ENCODE measurements around the gene UGT1A3. TPM values are rescaled to one million over a fixed set of nuclear protein-coding genes. Genes with fewer than 3 reads are reported as not detected.
"Not testable (repeated sequence)": the region's sequence is repeated elsewhere in the genome, so short reads cannot be mapped to it uniquely, and the experiment has no call there.

Gene UGT1A3
- total RNA-seq, 1 donor from 2014 or later: not detected

- ChIA-PET POLR2A (no interaction called here), CTCF (no interaction called here)
- Mint-ChIP-seq H3K27me3 (peaks cover 37% of the 10 kb centered on the region), H3K27ac (no peak overlapping the region), H3K4me3 (no peak overlapping the region), H3K9me3 (no peaks in the 10 kb centered on the region), H3K36me3 (ENCODE audit: low read depth) (no peaks in the 10 kb centered on the region), H3K4me1 (no peaks in the 10 kb centered on the region)
- no peak for ATAC-seq (ENCODE audit: low read depth)
- intact Hi-C loops (cut with micrococcal nuclease): no loop called here
- TF ChIP-seq CTCF (IDR thresholded peaks at IDR 0.05): no peak
- no peak for DNase-seq
Measured at GRCh38 chr2:233743464-233744259, 14.8 kb downstream of the UGT1A3 start.

GRCh38 chr2:233745073-233745755, 16.4 kb downstream of the UGT1A3 start:
- no peak for ATAC-seq (ENCODE audit: low read depth)
- no peak overlapping the region for H3K27ac Mint-ChIP-seq
- no peak overlapping the region for H3K4me3 Mint-ChIP-seq
- H3K9me3 Mint-ChIP-seq: peaks cover under 1% of the 10 kb centered on the region
- ChIA-PET POLR2A (no interaction called here), CTCF (no interaction called here)
- no peak for TF ChIP-seq CTCF (IDR thresholded peaks at IDR 0.05)
- H3K4me1 Mint-ChIP-seq: no peaks in the 10 kb centered on the region
- H3K27me3 Mint-ChIP-seq: peaks cover 33% of the 10 kb centered on the region
- intact Hi-C loops (cut with micrococcal nuclease): no loop called here
- DNase-seq: no peak
- H3K36me3 Mint-ChIP-seq (ENCODE audit: low read depth): no peaks in the 10 kb centered on the region

GRCh38 chr2:233745838-233746237, 17.0 kb downstream of the UGT1A3 start:
- H3K27ac Mint-ChIP-seq; POLR2A ChIA-PET; ATAC-seq (ENCODE audit: low read depth); H3K9me3 Mint-ChIP-seq; H3K4me1 Mint-ChIP-seq; CTCF ChIA-PET; DNase-seq; intact Hi-C loops (cut with micrococcal nuclease); H3K36me3 Mint-ChIP-seq (ENCODE audit: low read depth); H3K4me3 Mint-ChIP-seq: not testable (repeated sequence)
- peaks cover 30% of the 10 kb centered on the region for H3K27me3 Mint-ChIP-seq

GRCh38 chr2:233746475-233747282, 17.8 kb downstream of the UGT1A3 start:
- no peak for TF ChIP-seq CTCF (IDR thresholded peaks at IDR 0.05)
- Mint-ChIP-seq H3K27me3 (peaks cover 23% of the 10 kb centered on the region), H3K4me3 (no peak overlapping the region), H3K27ac (no peak overlapping the region), H3K4me1 (no peaks in the 10 kb centered on the region), H3K36me3 (ENCODE audit: low read depth) (no peaks in the 10 kb centered on the region), H3K9me3 (peaks cover 4% of the 10 kb centered on the region)
- ChIA-PET CTCF (no interaction called here), POLR2A (no interaction called here)
- intact Hi-C loops (cut with micrococcal nuclease): no loop called here
- ATAC-seq (ENCODE audit: low read depth) (no peak), DNase-seq (no peak)

- H3K27ac Mint-ChIP-seq: no peak overlapping the region
- CTCF ChIA-PET: no interaction called here
- POLR2A ChIA-PET: no interaction called here
- no peaks in the 10 kb centered on the region for H3K4me1 Mint-ChIP-seq
- no peaks in the 10 kb centered on the region for H3K36me3 Mint-ChIP-seq (ENCODE audit: low read depth)
- peaks cover 19% of the 10 kb centered on the region for H3K27me3 Mint-ChIP-seq
- intact Hi-C loops (cut with micrococcal nuclease): no loop called here
- no peak overlapping the region for H3K4me3 Mint-ChIP-seq
- no peak for TF ChIP-seq CTCF (IDR thresholded peaks at IDR 0.05)
- DNase-seq (no peak), ATAC-seq (ENCODE audit: low read depth) (no peak)
- H3K9me3 Mint-ChIP-seq: peaks cover 7% of the 10 kb centered on the region
Measured at GRCh38 chr2:233747283-233747544, 18.4 kb downstream of the UGT1A3 start.

- intact Hi-C loops (cut with micrococcal nuclease); CTCF ChIA-PET; H3K4me3 Mint-ChIP-seq; ATAC-seq (ENCODE audit: low read depth); H3K36me3 Mint-ChIP-seq (ENCODE audit: low read depth); H3K27ac Mint-ChIP-seq; POLR2A ChIA-PET; H3K9me3 Mint-ChIP-seq; DNase-seq; H3K4me1 Mint-ChIP-seq: not testable (repeated sequence)
- H3K27me3 Mint-ChIP-seq: peaks cover 26% of the 10 kb centered on the region
Measured at GRCh38 chr2:233750689-233751088, 21.8 kb downstream of the UGT1A3 start.

GRCh38 chr2:233751212-233752009, 22.6 kb downstream of the UGT1A3 start:
- intact Hi-C loops (cut with micrococcal nuclease); ATAC-seq (ENCODE audit: low read depth); H3K27ac Mint-ChIP-seq; H3K36me3 Mint-ChIP-seq (ENCODE audit: low read depth); H3K9me3 Mint-ChIP-seq; H3K4me3 Mint-ChIP-seq; DNase-seq; CTCF ChIA-PET; H3K4me1 Mint-ChIP-seq: not testable (repeated sequence)
- peaks cover 27% of the 10 kb centered on the region for H3K27me3 Mint-ChIP-seq
- POLR2A ChIA-PET: interaction anchor here (0.5 kb wide), 1 partner anchor 293 kb away, joined by 5 read pairs; no protein-coding TSS in a partner anchor

Measured in activated B cell treated with CpG ODN at 0.5 μM for 24 hours (primary cell).